CD4-positive, alpha-beta memory T cell (primary cell): Measurements from ENCODE around the gene ATP8B4. TPM values are rescaled to one million over a fixed set of nuclear protein-coding genes. Genes with fewer than 3 reads are reported as not detected.

Experiments
- CTCF ChIA-PET: fragments of 350-600 bp; sonication (Branson Sonifier 250); formaldehyde crosslinking; loops from one replicate; lab custom pipeline; 2021; ENCODE audit warnings: inconsistent platforms; ENCODE audit not compliant: partially characterized antibody; lab: Charles Lee
- POLR2A ChIA-PET: fragments of 350-600 bp; sonication (Branson Sonifier 250); formaldehyde crosslinking; loops from one replicate; lab custom pipeline; 2021; ENCODE audit not compliant: partially characterized antibody; lab: Charles Lee
- DNase-seq, 5 donors: peaks; one replicate each; pipeline versions ENCODE4 v3.0.0 to v3.0.0-alpha.2; 2020 to 2022; ENCODE audit warnings: mixed read lengths in 1 of 5
- H3K27ac ChIP-seq: one replicate; pipeline ENCODE4 v1.7.0; 2013; ENCODE audit warnings: low read depth, low read length
- H3K27me3 ChIP-seq: 2 replicates; pipeline ENCODE4 v1.7.0; 2013; ENCODE audit warnings: mild to moderate bottlenecking, low read length, moderate library complexity; ENCODE audit not compliant: insufficient read depth
- H3K36me3 ChIP-seq: 2 replicates; pipeline ENCODE4 v1.7.0; 2013; ENCODE audit warnings: mild to moderate bottlenecking, low read length, moderate library complexity; ENCODE audit not compliant: insufficient read depth
- H3K4me1 ChIP-seq: 2 replicates; pipeline ENCODE4 v1.7.0; 2013; ENCODE audit warnings: mild to moderate bottlenecking, low read length, moderate library complexity; ENCODE audit not compliant: insufficient read depth
- H3K4me3 ChIP-seq, 2 donors: one replicate each; pipeline ENCODE4 v1.7.0; 2013; ENCODE audit warnings: low read length in 2 of 2, mild to moderate bottlenecking in 1 of 2
- H3K9me3 ChIP-seq, 2 donors: one replicate each; pipeline ENCODE4 v1.7.0; 2013; ENCODE audit warnings: low read length in 2 of 2, control low read depth in 1 of 2; ENCODE audit not compliant: control insufficient read depth in 1 of 2
- H3K27ac Mint-ChIP-seq, 7 donors: one replicate each; pipeline ENCODE4 v1.8.0; 2020 to 2021; ENCODE audit warnings: mixed read lengths in 7 of 7, mild to moderate bottlenecking in 6 of 7, inconsistent platforms in 3 of 7, moderate library complexity in 3 of 7
- H3K27me3 Mint-ChIP-seq, 2 donors: one replicate each; pipeline ENCODE4 v1.8.0; 2020 to 2021; ENCODE audit warnings: mixed read lengths in 2 of 2
- H3K36me3 Mint-ChIP-seq, 2 donors: one replicate each; pipeline ENCODE4 v1.8.0; 2020 to 2021; ENCODE audit warnings: mixed read lengths in 2 of 2, inconsistent platforms in 1 of 2, mild to moderate bottlenecking in 1 of 2
- H3K4me1 Mint-ChIP-seq, 4 donors: one replicate each; pipeline ENCODE4 v1.8.0; 2020 to 2021; ENCODE audit warnings: mixed read lengths in 4 of 4, mild to moderate bottlenecking in 1 of 4
- H3K4me3 Mint-ChIP-seq, 8 donors: one replicate each; pipeline ENCODE4 v1.8.0; 2020 to 2021; ENCODE audit warnings: mixed read lengths in 8 of 8, mild to moderate bottlenecking in 7 of 8, moderate library complexity in 6 of 8, inconsistent platforms in 3 of 8
- H3K9me3 Mint-ChIP-seq, 8 donors: one replicate each; pipeline ENCODE4 v1.8.0; 2020 to 2021; ENCODE audit warnings: mixed read lengths in 8 of 8, mild to moderate bottlenecking in 5 of 8, inconsistent platforms in 3 of 8, moderate library complexity in 1 of 8
- intact Hi-C: fragments of 100-400 bp; cut with micrococcal nuclease; formaldehyde crosslinking; loops from one replicate; pipeline ENCODE4 v1.15.1; 2023
- polyA plus RNA-seq, 2 donors: library from polyadenylated mRNA; unstranded; fragments of 300-500 nt; fragmentation: Illumina TruSeq; gene quantifications; one replicate each; pipeline ENCODE4 v1.2.3, GENCODE V29; 2021
- total RNA-seq, 2 experiments: library from RNA; stranded (reverse); gene quantifications; one replicate each; pipeline ENCODE4 v1.2.3, GENCODE V29; 2021

Gene ATP8B4
- total and polyA plus RNA-seq, 4 experiments from 2014 or later = 0.11 to 0.67 (median 0.44) TPM; not detected in 1

DNA sequence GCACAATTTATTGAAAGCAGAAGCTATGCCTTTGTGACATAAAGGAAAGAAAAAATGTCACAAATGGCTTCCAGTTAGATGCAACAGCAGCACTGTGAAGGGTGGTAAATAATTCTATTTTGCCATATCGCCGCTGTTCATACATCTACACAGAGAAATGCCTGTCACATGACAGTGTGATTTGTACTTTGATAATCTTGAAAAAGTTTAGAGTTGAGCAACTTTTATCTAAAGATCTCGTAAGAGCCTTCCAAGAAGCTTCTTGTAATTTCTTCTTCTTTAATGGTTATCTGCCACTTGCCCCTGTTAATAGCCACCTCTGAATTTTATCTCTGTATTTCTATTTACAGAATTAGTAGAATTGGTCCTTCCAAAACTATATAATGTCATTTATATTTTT is 192.3 kb downstream of the ATP8B4 start:
- Histone ChIP-seq H3K4me1 (no peaks in the 10 kb centered on the region), H3K36me3 (no peaks in the 10 kb centered on the region), H3K4me3 (no peak overlapping the region), H3K27me3 (no peaks in the 10 kb centered on the region), H3K9me3 (no peaks in the 10 kb centered on the region), H3K27ac (no peak overlapping the region)
- intact Hi-C loops = no loop called here
- ChIA-PET POLR2A (no interaction called here), CTCF (no interaction called here)
- H3K4me3 Mint-ChIP-seq = no peak overlapping the region
- H3K27ac Mint-ChIP-seq = no peak overlapping the region
- no peaks in the 10 kb centered on the region for H3K9me3 Mint-ChIP-seq
- no peaks in the 10 kb centered on the region for H3K36me3 Mint-ChIP-seq
- peaks cover 3 to 5% of the 10 kb centered on the region in 2 donors for H3K27me3 Mint-ChIP-seq
- DNase-seq = no peak
- H3K4me1 Mint-ChIP-seq = no peaks in the 10 kb centered on the region

DNA sequence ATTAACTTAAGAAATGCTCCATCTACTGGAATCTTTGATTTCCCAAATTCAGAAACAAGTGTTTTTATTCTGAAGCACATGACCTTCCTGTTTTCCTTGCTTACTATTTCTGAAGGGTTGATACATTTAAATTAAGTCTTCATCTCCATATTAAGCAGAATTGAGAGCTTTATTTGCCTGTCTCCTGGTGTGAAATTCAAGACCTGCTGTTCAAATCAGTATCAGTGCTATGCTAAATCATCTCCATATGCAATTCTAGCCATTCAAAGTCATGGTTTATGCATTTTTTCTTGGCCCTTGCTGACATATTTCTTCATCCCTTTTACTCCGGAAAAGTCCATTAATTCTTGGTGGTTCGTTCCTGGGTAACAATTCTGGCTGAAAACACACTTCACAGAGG is 195.4 kb downstream of the ATP8B4 start:
- H3K27me3 ChIP-seq = no peaks in the 10 kb centered on the region
- POLR2A ChIA-PET = no interaction called here
- no peaks in the 10 kb centered on the region for H3K36me3 Mint-ChIP-seq
- H3K9me3 Mint-ChIP-seq = no peaks in the 10 kb centered on the region
- H3K4me3 Mint-ChIP-seq = no peak overlapping the region
- no peak for DNase-seq
- H3K27me3 Mint-ChIP-seq = peaks cover 3 to 5% of the 10 kb centered on the region in 2 donors
- no peaks in the 10 kb centered on the region for H3K4me1 Mint-ChIP-seq
- H3K27ac Mint-ChIP-seq = no peak overlapping the region
- H3K4me3 ChIP-seq = no peak overlapping the region
- H3K27ac ChIP-seq = no peak overlapping the region
- intact Hi-C loops = no loop called here
- H3K4me1 ChIP-seq = no peaks in the 10 kb centered on the region
- no peaks in the 10 kb centered on the region for H3K9me3 ChIP-seq
- H3K36me3 ChIP-seq = no peaks in the 10 kb centered on the region
- CTCF ChIA-PET = no interaction called here

DNA sequence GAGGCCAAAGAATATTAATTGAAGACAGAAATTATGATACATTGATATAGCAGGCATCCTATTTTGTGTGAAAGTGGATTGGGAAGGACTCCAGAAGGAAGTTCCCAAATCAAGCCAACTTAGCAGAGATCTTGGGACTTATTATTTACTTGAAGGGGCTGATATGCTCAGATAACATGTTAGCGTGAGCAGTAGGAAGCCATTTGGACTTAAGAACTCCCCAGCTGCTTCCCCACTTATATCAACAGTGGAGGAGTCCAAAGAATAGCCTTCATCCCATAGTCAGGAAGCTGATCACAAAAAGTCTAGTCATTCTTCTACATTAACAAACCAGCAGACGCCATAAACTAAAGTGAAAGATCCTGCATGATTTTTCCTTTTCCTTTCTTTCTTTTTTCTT is 200.0 kb downstream of the ATP8B4 start:
- no peak overlapping the region for H3K4me3 Mint-ChIP-seq
- H3K36me3 Mint-ChIP-seq = no peaks in the 10 kb centered on the region
- no peaks in the 10 kb centered on the region for H3K27me3 Mint-ChIP-seq
- H3K27ac Mint-ChIP-seq = no peak overlapping the region
- H3K4me1 ChIP-seq = no peaks in the 10 kb centered on the region
- POLR2A ChIA-PET = no interaction called here
- no peak for DNase-seq
- peaks cover 0 to 3% (median 0%) of the 10 kb centered on the region in 8 donors for H3K9me3 Mint-ChIP-seq
- peaks cover 0 to 1% (median 0%) of the 10 kb centered on the region in 4 donors for H3K4me1 Mint-ChIP-seq
- no peak overlapping the region for H3K4me3 ChIP-seq
- CTCF ChIA-PET = no interaction called here
- intact Hi-C loops = no loop called here
- no peaks in the 10 kb centered on the region for H3K27me3 ChIP-seq
- H3K27ac ChIP-seq = no peak overlapping the region
- no peaks in the 10 kb centered on the region for H3K36me3 ChIP-seq
- H3K9me3 ChIP-seq = no peaks in the 10 kb centered on the region

DNA sequence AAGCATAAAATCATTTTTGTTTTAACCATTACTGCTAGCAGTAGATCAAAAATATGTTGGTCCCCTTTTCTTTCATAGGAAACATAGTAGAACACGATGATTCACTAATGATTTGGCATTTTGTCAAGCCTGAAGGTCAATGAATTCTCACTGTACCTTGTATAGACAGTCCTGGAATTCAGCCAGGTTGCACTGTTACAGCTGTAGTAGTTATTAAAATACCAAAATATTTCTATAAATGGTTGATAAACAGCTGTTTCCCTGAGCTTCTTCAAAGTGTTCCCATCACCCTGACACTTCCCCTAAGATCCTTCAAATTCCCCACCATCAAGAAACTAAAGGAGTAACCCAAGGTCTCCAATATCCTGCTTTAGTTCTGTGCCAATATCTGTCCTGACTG is 200.9 kb downstream of the ATP8B4 start:
- peaks cover 0 to 3% (median 0%) of the 10 kb centered on the region in 8 donors for H3K9me3 Mint-ChIP-seq
- Histone ChIP-seq H3K36me3 (no peaks in the 10 kb centered on the region), H3K27me3 (no peaks in the 10 kb centered on the region), H3K9me3 (no peaks in the 10 kb centered on the region), H3K27ac (no peak overlapping the region), H3K4me3 (no peak overlapping the region), H3K4me1 (no peaks in the 10 kb centered on the region)
- no peak overlapping the region for H3K4me3 Mint-ChIP-seq
- no peak overlapping the region for H3K27ac Mint-ChIP-seq
- DNase-seq = no peak
- intact Hi-C loops = no loop called here
- peaks cover 0 to 1% (median 0%) of the 10 kb centered on the region in 4 donors for H3K4me1 Mint-ChIP-seq
- POLR2A ChIA-PET = no interaction called here
- H3K27me3 Mint-ChIP-seq = no peaks in the 10 kb centered on the region
- no peaks in the 10 kb centered on the region for H3K36me3 Mint-ChIP-seq
- CTCF ChIA-PET = interaction anchor here (0.6 kb wide), 1 partner anchor 10 kb away, joined by 3 read pairs; no protein-coding TSS in a partner anchor

DNA sequence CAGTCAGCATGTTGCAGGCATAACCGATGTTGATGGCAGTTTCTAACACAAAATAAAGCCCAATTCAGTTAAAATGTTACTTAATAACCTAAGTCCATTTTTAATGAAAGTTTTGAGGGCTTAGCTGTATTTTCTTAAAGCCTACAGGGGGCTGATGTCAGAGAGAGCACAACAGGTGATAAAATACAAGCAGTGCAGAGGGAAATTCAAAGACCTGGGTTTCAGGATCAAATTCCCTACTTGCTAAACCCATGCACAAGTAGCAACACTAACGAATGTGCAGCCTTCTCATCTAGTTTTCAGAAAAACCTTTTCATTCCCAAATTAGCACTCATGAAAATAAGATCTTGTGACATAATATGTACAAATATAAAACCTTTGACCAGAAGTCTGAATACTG is 202.0 kb downstream of the ATP8B4 start:
- Mint-ChIP-seq H3K4me3 (no peak overlapping the region), H3K36me3 (no peaks in the 10 kb centered on the region), H3K27me3 (peaks cover 0 to 3% of the 10 kb centered on the region in 2 donors), H3K9me3 (peaks cover 0 to 6% (median 1%) of the 10 kb centered on the region in 8 donors), H3K4me1 (peaks cover 0 to 1% (median 0%) of the 10 kb centered on the region in 4 donors), H3K27ac (no peak overlapping the region)
- Histone ChIP-seq H3K27ac (no peak overlapping the region), H3K4me1 (no peaks in the 10 kb centered on the region), H3K36me3 (no peaks in the 10 kb centered on the region), H3K27me3 (no peaks in the 10 kb centered on the region), H3K9me3 (no peaks in the 10 kb centered on the region), H3K4me3 (no peak overlapping the region)
- CTCF ChIA-PET = no interaction called here
- POLR2A ChIA-PET = no interaction called here
- no peak for DNase-seq
- intact Hi-C loops = no loop called here

DNA sequence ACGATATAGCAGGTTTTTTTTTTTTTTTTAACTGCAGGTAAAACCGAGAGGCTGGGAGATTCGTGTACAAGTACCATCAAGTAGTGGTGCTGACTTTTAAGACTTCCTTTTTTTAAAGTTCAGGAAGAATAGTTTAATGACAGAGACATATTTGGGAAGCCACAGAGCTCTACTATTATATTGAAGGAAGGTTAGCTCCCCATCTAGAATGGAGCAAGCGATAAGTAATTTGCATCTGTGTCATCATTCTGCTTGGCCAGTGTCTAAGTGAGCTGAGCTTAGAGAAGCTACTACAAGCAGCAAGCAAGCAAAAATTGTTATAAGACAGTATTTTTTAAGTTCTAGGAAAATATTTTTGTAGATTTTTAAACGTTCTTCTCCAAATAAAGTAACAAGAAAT is 203.2 kb downstream of the ATP8B4 start:
- peaks cover 0 to 7% (median 1%) of the 10 kb centered on the region in 8 donors for H3K9me3 Mint-ChIP-seq
- no peaks in the 10 kb centered on the region for H3K36me3 ChIP-seq
- CTCF ChIA-PET = no interaction called here
- H3K4me1 Mint-ChIP-seq = peaks cover 0 to 1% (median 0%) of the 10 kb centered on the region in 4 donors
- H3K36me3 Mint-ChIP-seq = no peaks in the 10 kb centered on the region
- H3K4me3 ChIP-seq = no peak overlapping the region
- POLR2A ChIA-PET = no interaction called here
- DNase-seq = no peak
- no peak overlapping the region for H3K27ac Mint-ChIP-seq
- H3K4me3 Mint-ChIP-seq = no peak overlapping the region
- H3K4me1 ChIP-seq = no peaks in the 10 kb centered on the region
- H3K9me3 ChIP-seq = no peaks in the 10 kb centered on the region
- no peak overlapping the region for H3K27ac ChIP-seq
- H3K27me3 Mint-ChIP-seq = peaks cover 0 to 3% of the 10 kb centered on the region in 2 donors
- intact Hi-C loops = no loop called here
- H3K27me3 ChIP-seq = no peaks in the 10 kb centered on the region

DNA sequence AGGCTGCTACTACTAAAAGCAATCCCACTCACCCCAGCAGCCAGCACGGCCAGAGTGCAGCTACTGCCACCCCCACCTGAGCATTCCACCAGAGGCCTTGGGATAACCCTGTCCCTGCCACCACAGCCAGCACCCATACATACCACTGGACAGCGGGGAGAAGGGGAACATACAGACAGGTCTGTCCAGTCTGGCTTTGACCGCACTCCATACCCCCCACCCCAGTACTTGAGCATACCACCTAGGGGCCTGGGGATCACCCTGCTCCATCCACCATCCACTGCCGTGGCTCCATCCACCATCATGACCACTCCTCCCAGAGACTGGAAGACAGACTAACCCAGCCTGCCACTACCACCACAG is 210.1 kb downstream of the ATP8B4 start:
- H3K9me3 ChIP-seq = no peaks in the 10 kb centered on the region
- H3K4me1 ChIP-seq = no peaks in the 10 kb centered on the region
- Mint-ChIP-seq H3K27ac (no peak overlapping the region), H3K4me1 (no peaks in the 10 kb centered on the region), H3K36me3 (no peaks in the 10 kb centered on the region), H3K9me3 (peaks cover 3 to 20% (median 12%) of the 10 kb centered on the region in 8 donors), H3K4me3 (no peak overlapping the region), H3K27me3 (peaks cover 2 to 5% of the 10 kb centered on the region in 2 donors)
- CTCF ChIA-PET = interaction anchor here (1.0 kb wide), 1 partner anchor 9 kb away, joined by 3 read pairs; no protein-coding TSS in a partner anchor
- no peak overlapping the region for H3K27ac ChIP-seq
- no peak for DNase-seq
- no peak overlapping the region for H3K4me3 ChIP-seq
- no peaks in the 10 kb centered on the region for H3K36me3 ChIP-seq
- H3K27me3 ChIP-seq = no peaks in the 10 kb centered on the region
- POLR2A ChIA-PET = no interaction called here
- intact Hi-C loops = no loop called here
